Naive thymus-derived CD4-positive, alpha-beta T cell (primary cell): ENCODE results near the gene LYST. TPM values are rescaled to one million over a fixed set of nuclear protein-coding genes. Genes with fewer than 3 reads are reported as not detected.
"Not testable (repeated sequence)": the region's sequence is repeated elsewhere in the genome, so short reads cannot be mapped to it uniquely, and the experiment has no call there.

ENCODE experiments used
- ATAC-seq: fragments of 150-1000 bp; cut with Tn5 transposase; 2 replicates; pipeline ENCODE4 v1.10.0; 2021; ENCODE audit warnings: mild to moderate bottlenecking, moderate library complexity
- CTCF ChIA-PET: fragments of 350-600 bp; sonication (Branson Sonifier 250); formaldehyde crosslinking; loops from one replicate; lab custom pipeline; 2021; ENCODE audit warnings: antibody characterized with exemption; lab: Charles Lee
- POLR2A ChIA-PET: fragments of 350-600 bp; sonication (Branson Sonifier 250); formaldehyde crosslinking; loops from one replicate; lab custom pipeline; 2021; ENCODE audit warnings: antibody characterized with exemption, inconsistent platforms; lab: Charles Lee
- DNase-seq, 9 donors: peaks; one replicate each; pipeline versions ENCODE4 v3.0.0 to v3.0.0-alpha.2; 2020 to 2022; ENCODE audit warnings: mixed read lengths in 1 of 9
- H3K27ac ChIP-seq: one replicate; pipeline ENCODE4 v1.7.0; 2013; ENCODE audit warnings: mild to moderate bottlenecking, low read depth, low read length, moderate library complexity
- H3K27me3 ChIP-seq, 2 donors: one replicate each; pipeline ENCODE4 v1.7.0; 2013; ENCODE audit warnings: low read length in 2 of 2, mild to moderate bottlenecking in 2 of 2, moderate library complexity in 2 of 2; ENCODE audit not compliant: control insufficient read depth in 2 of 2, insufficient read depth in 2 of 2
- H3K36me3 ChIP-seq, 3 experiments: 1 replicate in 2 of 3; 2 replicates in 1 of 3; pipeline ENCODE4 v1.7.0; 2013; ENCODE audit warnings: low read length in 3 of 3, mild to moderate bottlenecking in 3 of 3, moderate library complexity in 1 of 3; ENCODE audit not compliant: insufficient read depth in 3 of 3, control insufficient read depth in 2 of 3
- H3K4me1 ChIP-seq, 2 donors: one replicate each; pipeline ENCODE4 v1.7.0; 2013; ENCODE audit warnings: low read length in 2 of 2, mild to moderate bottlenecking in 2 of 2, moderate library complexity in 1 of 2; ENCODE audit not compliant: control insufficient read depth in 2 of 2, insufficient read depth in 2 of 2
- H3K4me3 ChIP-seq: 2 replicates; pipeline ENCODE4 v1.7.0; 2013; ENCODE audit warnings: mild to moderate bottlenecking, low read length
- H3K9me3 ChIP-seq, 3 experiments: 1 replicate in 2 of 3; 2 replicates in 1 of 3; pipeline ENCODE4 v1.7.0; 2013; ENCODE audit warnings: low read length in 3 of 3; ENCODE audit not compliant: control insufficient read depth in 2 of 3
- H3K27ac Mint-ChIP-seq, 9 donors: one replicate each; pipeline ENCODE4 v1.8.0; 2020 to 2022; ENCODE audit warnings: mixed read lengths in 9 of 9, mild to moderate bottlenecking in 8 of 9, moderate library complexity in 5 of 9, inconsistent platforms in 2 of 9
- H3K27me3 Mint-ChIP-seq, 5 donors: one replicate each; pipeline ENCODE4 v1.8.0; 2021 to 2022; ENCODE audit warnings: mixed read lengths in 5 of 5, mild to moderate bottlenecking in 1 of 5
- H3K36me3 Mint-ChIP-seq, 5 donors: one replicate each; pipeline ENCODE4 v1.8.0; 2020 to 2022; ENCODE audit warnings: mixed read lengths in 5 of 5, mild to moderate bottlenecking in 3 of 5, inconsistent platforms in 1 of 5
- H3K4me1 Mint-ChIP-seq, 7 donors: one replicate each; pipeline ENCODE4 v1.8.0; 2020 to 2022; ENCODE audit warnings: mixed read lengths in 7 of 7, mild to moderate bottlenecking in 3 of 7, inconsistent platforms in 1 of 7
- H3K4me3 Mint-ChIP-seq, 10 donors: one replicate each; pipeline ENCODE4 v1.8.0; 2020 to 2022; ENCODE audit warnings: mild to moderate bottlenecking in 10 of 10, mixed read lengths in 10 of 10, moderate library complexity in 6 of 10, inconsistent platforms in 2 of 10
- H3K9me3 Mint-ChIP-seq, 11 donors: one replicate each; pipeline ENCODE4 v1.8.0; 2020 to 2022; ENCODE audit warnings: mixed read lengths in 11 of 11, mild to moderate bottlenecking in 4 of 11, inconsistent platforms in 1 of 11, moderate library complexity in 1 of 11
- intact Hi-C, 2 donors: fragments of 100-400 bp; cut with micrococcal nuclease; formaldehyde crosslinking; loops; one replicate each; pipeline ENCODE4 v1.15.1; 2023
- polyA plus RNA-seq, 2 donors: library from polyadenylated mRNA; unstranded; fragments of 300-500 nt; fragmentation: Illumina TruSeq; gene quantifications; one replicate each; pipeline ENCODE4 v1.2.3, GENCODE V29; 2021
- total RNA-seq, 6 experiments: library from RNA in 5 of 6; stranded (reverse) in 5 of 6; gene quantifications; 1 replicate in 5 of 6; 2 replicates in 1 of 6; pipeline ENCODE4 v1.2.3 and lab custom pipeline; 2021 to 2026

LYST gene, protein sequence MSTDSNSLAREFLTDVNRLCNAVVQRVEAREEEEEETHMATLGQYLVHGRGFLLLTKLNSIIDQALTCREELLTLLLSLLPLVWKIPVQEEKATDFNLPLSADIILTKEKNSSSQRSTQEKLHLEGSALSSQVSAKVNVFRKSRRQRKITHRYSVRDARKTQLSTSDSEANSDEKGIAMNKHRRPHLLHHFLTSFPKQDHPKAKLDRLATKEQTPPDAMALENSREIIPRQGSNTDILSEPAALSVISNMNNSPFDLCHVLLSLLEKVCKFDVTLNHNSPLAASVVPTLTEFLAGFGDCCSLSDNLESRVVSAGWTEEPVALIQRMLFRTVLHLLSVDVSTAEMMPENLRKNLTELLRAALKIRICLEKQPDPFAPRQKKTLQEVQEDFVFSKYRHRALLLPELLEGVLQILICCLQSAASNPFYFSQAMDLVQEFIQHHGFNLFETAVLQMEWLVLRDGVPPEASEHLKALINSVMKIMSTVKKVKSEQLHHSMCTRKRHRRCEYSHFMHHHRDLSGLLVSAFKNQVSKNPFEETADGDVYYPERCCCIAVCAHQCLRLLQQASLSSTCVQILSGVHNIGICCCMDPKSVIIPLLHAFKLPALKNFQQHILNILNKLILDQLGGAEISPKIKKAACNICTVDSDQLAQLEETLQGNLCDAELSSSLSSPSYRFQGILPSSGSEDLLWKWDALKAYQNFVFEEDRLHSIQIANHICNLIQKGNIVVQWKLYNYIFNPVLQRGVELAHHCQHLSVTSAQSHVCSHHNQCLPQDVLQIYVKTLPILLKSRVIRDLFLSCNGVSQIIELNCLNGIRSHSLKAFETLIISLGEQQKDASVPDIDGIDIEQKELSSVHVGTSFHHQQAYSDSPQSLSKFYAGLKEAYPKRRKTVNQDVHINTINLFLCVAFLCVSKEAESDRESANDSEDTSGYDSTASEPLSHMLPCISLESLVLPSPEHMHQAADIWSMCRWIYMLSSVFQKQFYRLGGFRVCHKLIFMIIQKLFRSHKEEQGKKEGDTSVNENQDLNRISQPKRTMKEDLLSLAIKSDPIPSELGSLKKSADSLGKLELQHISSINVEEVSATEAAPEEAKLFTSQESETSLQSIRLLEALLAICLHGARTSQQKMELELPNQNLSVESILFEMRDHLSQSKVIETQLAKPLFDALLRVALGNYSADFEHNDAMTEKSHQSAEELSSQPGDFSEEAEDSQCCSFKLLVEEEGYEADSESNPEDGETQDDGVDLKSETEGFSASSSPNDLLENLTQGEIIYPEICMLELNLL (N-terminal part only)
- 10 to 100 TPM; 24.8 to 98.1 (median 30.9) TPM for total RNA-seq
- 1 to 10 TPM; 5.7 to 5.9 TPM for polyA plus RNA-seq
- 74.6 reads per million, percentile 79 among the genes with 10 or more reads in this experiment for total RNA-seq (lab: John Stamatoyannopoulos, UW)

DNA sequence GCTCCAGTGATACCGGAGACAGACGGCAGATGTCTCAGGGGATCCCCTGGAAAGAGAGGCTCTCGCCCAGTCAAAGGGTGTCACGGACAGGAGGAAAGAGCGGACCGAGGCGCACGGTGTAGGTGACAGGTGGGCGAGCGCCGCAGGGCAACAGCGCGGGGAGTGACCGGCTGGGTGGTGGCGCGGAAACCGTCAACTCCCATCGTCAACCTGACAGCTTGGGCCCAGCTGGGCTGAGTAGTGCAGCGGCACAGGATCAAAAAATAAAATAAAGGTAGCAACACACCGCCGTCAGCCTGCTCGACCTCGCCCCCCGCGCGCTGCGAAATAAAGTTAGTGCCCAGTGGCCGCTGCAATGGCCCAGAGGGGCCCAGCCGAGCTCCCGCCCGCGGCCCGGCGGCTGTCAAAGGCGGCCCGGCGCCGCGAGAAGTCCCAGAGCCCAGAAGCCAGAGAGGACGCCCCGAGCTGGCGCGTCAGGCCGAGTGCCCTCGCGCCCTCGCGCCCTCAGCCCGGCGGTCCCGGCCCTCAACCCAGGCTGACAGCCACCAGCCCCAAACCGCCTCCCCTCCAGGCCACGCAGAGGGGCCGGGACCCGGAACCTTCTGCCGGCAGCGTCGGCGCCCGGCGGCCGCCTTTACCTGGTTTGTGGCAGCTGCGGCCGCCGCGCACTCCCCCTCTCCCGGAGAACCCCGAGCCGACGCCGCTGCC, at the start of gene LYST:
Gene LYST (minus strand): TSS at position 702 of the 708 bp plus-strand sequence. CDS start 36,489 bp downstream, outside the sequence.
- H3K9me3 Mint-ChIP-seq = peaks cover 0 to 2% (median 0%) of the 10 kb centered on the region in 11 donors
- POLR2A ChIA-PET = interaction anchor here (0.8 to 3.2 kb wide), 12 partner anchors 8 to 362 kb away, joined by 3 to 22 read pairs (median 5); partner anchors contain the start of gene B3GALNT2
- Histone ChIP-seq H3K36me3 (peaks cover 0 to 5% (median 0%) of the 10 kb centered on the region in 3 experiments), H3K27ac (peak within 1 kb of the TSS; percentile 99), H3K9me3 (no peaks in the 10 kb centered on the region), H3K27me3 (no peaks in the 10 kb centered on the region), H3K4me1 (peaks cover 25 to 38% of the 10 kb centered on the region in 2 donors), H3K4me3 (peak within 1 kb of the TSS; percentile 89)
- DNase-seq (peak in 6 of 9 donors; percentile 42 to 67 (median 61)), ATAC-seq (peak; percentile 24)
- CTCF ChIA-PET = interaction anchor here (0.6 to 3.2 kb wide), 10 partner anchors 11 to 109 kb away, joined by 3 to 41 read pairs (median 4); no protein-coding TSS in a partner anchor
- intact Hi-C loops = loop anchor here (1.0 to 5.0 kb wide), 17 partner anchors 18 to 1494 kb away; partner anchors contain the start of genes COA6 (in 1 of the 2), ERO1B (in 1 of the 2), HEATR1 (in 1 of the 2) and IRF2BP2 (in 1 of the 2)
- peak within 1 kb of the TSS; percentile 93 to 100 (median 98) for H3K27ac Mint-ChIP-seq
- peaks cover 34 to 60% (median 49%) of the 10 kb centered on the region in 7 donors for H3K4me1 Mint-ChIP-seq
- H3K36me3 Mint-ChIP-seq = peaks cover 0 to 9% (median 0%) of the 10 kb centered on the region in 5 donors
- H3K4me3 Mint-ChIP-seq = peak within 1 kb of the TSS; percentile 94 to 99 (median 97)
- no peaks in the 10 kb centered on the region for H3K27me3 Mint-ChIP-seq

DNA sequence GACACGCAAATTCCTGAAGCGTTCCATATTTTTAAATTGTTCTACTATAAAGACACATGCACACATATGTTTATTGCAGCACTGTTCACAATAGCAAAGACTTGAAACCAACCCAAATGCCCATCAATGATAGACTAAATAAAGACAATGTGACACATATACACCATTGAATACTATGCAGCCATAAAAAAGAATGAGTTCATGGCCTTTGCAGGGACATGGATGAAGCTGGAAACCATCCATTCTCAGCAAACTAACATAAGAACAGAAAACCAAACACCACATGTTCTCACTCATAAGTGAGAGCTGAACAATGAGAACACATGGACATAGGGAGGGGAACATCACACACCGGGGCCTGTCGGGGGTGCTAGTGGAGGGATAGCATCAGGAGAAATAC, 48.8 kb upstream of the LYST start:
- peak overlapping the region in 1 of 10 donors; percentile 3 for H3K4me3 Mint-ChIP-seq
- H3K36me3 ChIP-seq, ATAC-seq, H3K27ac Mint-ChIP-seq, H3K4me3 ChIP-seq, H3K27me3 Mint-ChIP-seq, H3K36me3 Mint-ChIP-seq, CTCF ChIA-PET, H3K9me3 Mint-ChIP-seq, H3K4me1 ChIP-seq, DNase-seq, H3K27ac ChIP-seq, H3K9me3 ChIP-seq, H3K27me3 ChIP-seq: not testable (repeated sequence)
- H3K4me1 Mint-ChIP-seq = peaks cover 9 to 25% (median 13%) of the 10 kb centered on the region in 7 donors
- intact Hi-C loops = loop anchor here in 1 of 2 donors (5.0 kb wide), 1 partner anchor 37 kb away; no protein-coding TSS in a partner anchor
- POLR2A ChIA-PET = interaction anchor here (0.7 kb wide), 1 partner anchor 1375 kb away, joined by 3 read pairs; no protein-coding TSS in a partner anchor

DNA sequence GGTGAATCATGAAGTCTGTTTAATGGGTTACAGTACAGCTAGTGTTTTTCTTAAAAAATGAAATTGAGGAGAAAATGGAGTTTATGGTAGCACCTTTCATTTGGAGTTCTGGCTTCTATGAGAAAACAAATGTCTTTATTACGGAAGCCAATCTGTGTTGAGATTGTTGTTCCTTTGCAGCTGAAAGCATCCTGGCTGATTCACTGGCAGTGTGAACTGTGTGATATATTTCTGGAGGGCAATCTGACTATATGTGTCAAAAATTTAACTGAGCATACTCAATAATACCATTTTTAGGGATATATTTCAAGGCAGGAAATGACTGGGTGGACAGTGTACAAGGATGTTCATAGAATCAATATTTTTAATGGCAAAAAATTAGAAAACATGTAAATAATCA, 46.6 kb upstream of the LYST start:
- no peaks in the 10 kb centered on the region for H3K27me3 ChIP-seq
- H3K9me3 ChIP-seq = no peaks in the 10 kb centered on the region
- peaks cover 3 to 7% of the 10 kb centered on the region in 2 donors for H3K4me1 ChIP-seq
- ChIA-PET CTCF (no interaction called here), POLR2A (no interaction called here)
- Mint-ChIP-seq H3K4me1 (peaks cover 4 to 21% (median 10%) of the 10 kb centered on the region in 7 donors), H3K27me3 (peaks cover 0 to 2% (median 0%) of the 10 kb centered on the region in 5 donors), H3K9me3 (no peaks in the 10 kb centered on the region), H3K4me3 (no peak overlapping the region), H3K27ac (no peak overlapping the region), H3K36me3 (peaks cover 0 to 1% (median 0%) of the 10 kb centered on the region in 5 donors)
- DNase-seq (no peak), ATAC-seq (no peak)
- H3K27ac ChIP-seq = no peak overlapping the region
- H3K4me3 ChIP-seq = no peak overlapping the region
- no peaks in the 10 kb centered on the region for H3K36me3 ChIP-seq
- intact Hi-C loops = no loop called here

DNA sequence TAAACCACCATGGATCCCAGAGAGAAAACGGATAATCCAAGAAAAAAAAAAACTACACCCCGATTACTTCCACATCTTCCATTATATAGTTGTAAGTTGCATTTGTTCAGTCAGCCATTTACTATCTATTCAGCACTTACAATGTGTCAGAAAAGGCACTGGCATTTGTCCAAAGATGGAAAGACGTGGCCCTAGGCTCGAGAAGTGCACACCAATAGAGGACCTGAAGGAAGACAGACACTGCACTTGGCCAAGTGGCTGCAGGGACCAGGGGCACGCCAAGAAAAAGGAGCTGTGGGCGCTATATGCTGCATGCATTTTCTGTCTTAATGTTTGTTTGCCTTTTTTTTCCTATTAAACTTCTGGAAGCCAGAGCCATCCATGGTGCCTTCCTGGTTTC, 45.2 kb upstream of the LYST start:
- no peak overlapping the region for H3K4me3 Mint-ChIP-seq
- Histone ChIP-seq H3K27me3 (no peaks in the 10 kb centered on the region), H3K36me3 (no peaks in the 10 kb centered on the region), H3K4me1 (no peaks in the 10 kb centered on the region), H3K4me3 (no peak overlapping the region), H3K9me3 (no peaks in the 10 kb centered on the region), H3K27ac (no peak overlapping the region)
- POLR2A ChIA-PET = no interaction called here
- no peaks in the 10 kb centered on the region for H3K9me3 Mint-ChIP-seq
- peaks cover 0 to 2% (median 0%) of the 10 kb centered on the region in 5 donors for H3K27me3 Mint-ChIP-seq
- CTCF ChIA-PET = no interaction called here
- DNase-seq = no peak
- intact Hi-C loops = loop anchor here in 1 of 2 donors (2.0 kb wide), 1 partner anchor 23 kb away; no protein-coding TSS in a partner anchor
- peaks cover 0 to 20% (median under 1%) of the 10 kb centered on the region in 7 donors for H3K4me1 Mint-ChIP-seq
- ATAC-seq = no peak
- H3K36me3 Mint-ChIP-seq = peaks cover 0 to 1% (median 0%) of the 10 kb centered on the region in 5 donors
- no peak overlapping the region for H3K27ac Mint-ChIP-seq

DNA sequence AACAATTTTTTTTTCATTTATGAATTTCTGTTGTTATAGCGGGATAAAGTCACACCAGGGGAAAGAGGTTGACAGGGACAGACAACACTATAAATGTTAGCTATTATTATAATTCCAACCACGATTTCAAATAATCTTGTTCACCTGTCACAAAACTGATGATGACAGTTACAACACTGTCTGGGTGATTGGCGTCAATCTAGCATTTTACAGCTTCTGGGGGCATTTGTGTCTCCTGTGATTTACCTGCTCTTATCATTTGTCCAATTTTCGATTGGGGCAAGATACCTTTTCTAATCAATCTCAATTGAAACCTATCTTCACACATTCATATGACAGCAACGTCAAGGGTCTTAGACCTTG, 44.6 kb upstream of the LYST start:
- no peak for DNase-seq
- Histone ChIP-seq H3K27me3 (no peaks in the 10 kb centered on the region), H3K36me3 (no peaks in the 10 kb centered on the region), H3K4me1 (no peaks in the 10 kb centered on the region), H3K4me3 (no peak overlapping the region), H3K27ac (no peak overlapping the region), H3K9me3 (no peaks in the 10 kb centered on the region)
- H3K27me3 Mint-ChIP-seq = peaks cover 0 to 2% (median 0%) of the 10 kb centered on the region in 5 donors
- ATAC-seq = no peak
- ChIA-PET CTCF (no interaction called here), POLR2A (no interaction called here)
- intact Hi-C loops = loop anchor here in 1 of 2 donors (2.0 kb wide), 1 partner anchor 22 kb away; no protein-coding TSS in a partner anchor
- peaks cover 0 to 19% (median 0%) of the 10 kb centered on the region in 7 donors for H3K4me1 Mint-ChIP-seq
- no peak overlapping the region for H3K4me3 Mint-ChIP-seq
- no peak overlapping the region for H3K27ac Mint-ChIP-seq
- no peaks in the 10 kb centered on the region for H3K9me3 Mint-ChIP-seq
- peaks cover 0 to 1% (median 0%) of the 10 kb centered on the region in 5 donors for H3K36me3 Mint-ChIP-seq
